Activated T-cell treated with anti-CD3 and anti-CD28 coated beads, Interleukin-2, amount 50 U/mL, for 4 hours (primary cell): ENCODE data around the gene DNASE1L1. TPM values are rescaled to one million over a fixed set of nuclear protein-coding genes. Genes with fewer than 3 reads are reported as not detected.

Source experiments
- ATAC-seq, 2 donors: fragments of 200-7000 bp; cut with Tn5 transposase; one replicate each; pipeline ENCODE4 v1.10.0; 2021
- DNase-seq: peaks from one replicate; pipeline ENCODE4 v3.0.0-alpha.2; 2020
- H3K27me3 Mint-ChIP-seq: one replicate; pipeline ENCODE4 v1.8.0; 2021; ENCODE audit warnings: low read depth, mixed read lengths
- H3K36me3 Mint-ChIP-seq: one replicate; pipeline ENCODE4 v1.8.0; 2022; ENCODE audit warnings: mixed read lengths; ENCODE audit not compliant: insufficient read depth
- H3K4me1 Mint-ChIP-seq: one replicate; pipeline ENCODE4 v1.8.0; 2021; ENCODE audit warnings: low read depth, mixed read lengths
- H3K4me3 Mint-ChIP-seq: one replicate; pipeline ENCODE4 v1.8.0; 2021; ENCODE audit warnings: mild to moderate bottlenecking, moderate library complexity, mixed read lengths
- H3K9me3 Mint-ChIP-seq: one replicate; pipeline ENCODE4 v1.8.0; 2021; ENCODE audit warnings: mixed read lengths
- total RNA-seq, 3 donors: library from RNA; stranded (reverse); gene quantifications; one replicate each; pipeline ENCODE4 v1.2.1, GENCODE V29; 2021

Gene DNASE1L1
- total RNA-seq, 3 donors from 2014 or later = 4.0 to 7.3 (median 5.1) TPM

DNA sequence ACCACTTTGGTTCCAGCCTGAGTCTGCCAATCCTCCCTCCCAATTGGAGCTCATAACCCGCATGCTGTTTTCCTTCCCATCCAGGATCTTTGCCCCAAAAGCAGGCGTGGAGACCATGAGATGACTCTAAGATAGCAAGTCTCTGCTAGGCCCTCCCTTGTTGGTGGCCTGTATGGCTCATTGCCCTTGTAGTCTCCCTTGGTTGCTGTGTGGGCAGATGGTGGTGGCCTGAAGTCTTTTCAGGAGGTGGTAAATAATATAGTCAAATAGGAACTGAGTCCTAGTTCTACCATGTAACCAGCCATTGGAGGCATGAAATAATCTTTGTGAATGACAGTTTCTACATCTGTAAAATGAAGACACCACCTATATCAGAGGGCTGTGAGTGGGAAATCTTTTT lies 20.7 kb upstream of the DNASE1L1 start:
- DNase-seq (no peak), ATAC-seq (no peak)
- Mint-ChIP-seq H3K4me1 (peaks cover 21% of the 10 kb centered on the region), H3K4me3 (peak overlapping the region; percentile 80), H3K36me3 (peaks cover 5% of the 10 kb centered on the region), H3K9me3 (no peaks in the 10 kb centered on the region), H3K27me3 (no peaks in the 10 kb centered on the region)

- Mint-ChIP-seq H3K36me3 (peaks cover 5% of the 10 kb centered on the region), H3K9me3 (no peaks in the 10 kb centered on the region), H3K4me1 (peaks cover 23% of the 10 kb centered on the region), H3K4me3 (peak within 1 kb of the TSS; percentile 80), H3K27me3 (no peaks in the 10 kb centered on the region)
- ATAC-seq (peak; percentile 99), DNase-seq (peak; percentile 78)
These were observed 19.4 kb upstream of the DNASE1L1 start, which contains the start of gene ATP6AP1 for GRCh38 chrX:154428176-154429171. TSS of gene ATP6AP1 (plus strand) at chrX:154428677. CDS start at chrX:154428693, 16 bp downstream.

DNA sequence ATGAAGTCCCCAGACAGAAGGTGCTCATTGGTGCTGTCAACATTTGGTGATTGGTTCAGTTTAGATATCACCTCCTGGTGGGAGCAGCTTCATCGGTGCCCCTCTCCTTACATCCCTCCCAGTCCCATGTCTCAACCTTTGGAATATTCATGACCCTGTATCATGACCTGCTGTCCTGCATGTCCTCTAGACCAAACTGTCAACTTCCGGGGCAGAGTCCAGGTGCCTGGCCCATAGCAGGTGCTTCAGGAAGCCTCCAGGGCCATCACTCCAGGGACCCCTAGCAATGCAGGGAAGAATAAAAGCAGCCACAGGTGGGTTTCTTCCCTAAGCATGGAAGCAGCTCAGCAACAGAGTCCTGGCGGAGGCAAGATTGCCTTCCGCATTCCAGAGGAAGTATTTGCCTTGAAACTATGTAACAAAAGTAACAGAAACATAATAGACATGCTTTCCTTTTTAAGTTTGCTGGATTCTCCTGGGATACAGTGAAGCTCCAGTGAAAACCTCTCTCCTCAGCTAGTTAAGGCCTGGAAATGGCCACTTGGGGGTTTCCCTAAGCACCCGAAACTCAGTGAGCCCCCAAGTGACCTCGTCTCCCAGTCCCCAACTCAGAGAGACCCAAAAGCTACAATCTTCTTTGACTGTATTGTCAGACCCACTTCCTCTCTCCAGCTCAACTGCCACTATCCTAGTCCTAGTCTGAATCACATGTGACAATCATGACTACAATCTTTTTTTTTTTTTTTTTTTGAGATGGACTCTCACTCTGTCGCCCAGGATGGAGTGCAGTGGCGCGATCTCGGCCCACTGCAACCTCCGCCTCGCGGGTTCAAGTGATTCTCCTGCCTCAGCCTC lies 18.1 kb upstream of the DNASE1L1 start:
- H3K36me3 Mint-ChIP-seq = peaks cover 3% of the 10 kb centered on the region
- DNase-seq (no peak), ATAC-seq (no peak)
- H3K27me3 Mint-ChIP-seq = no peaks in the 10 kb centered on the region
- no peaks in the 10 kb centered on the region for H3K9me3 Mint-ChIP-seq
- peaks cover 23% of the 10 kb centered on the region for H3K4me1 Mint-ChIP-seq
- H3K4me3 Mint-ChIP-seq = peak overlapping the region; percentile 13

DNA sequence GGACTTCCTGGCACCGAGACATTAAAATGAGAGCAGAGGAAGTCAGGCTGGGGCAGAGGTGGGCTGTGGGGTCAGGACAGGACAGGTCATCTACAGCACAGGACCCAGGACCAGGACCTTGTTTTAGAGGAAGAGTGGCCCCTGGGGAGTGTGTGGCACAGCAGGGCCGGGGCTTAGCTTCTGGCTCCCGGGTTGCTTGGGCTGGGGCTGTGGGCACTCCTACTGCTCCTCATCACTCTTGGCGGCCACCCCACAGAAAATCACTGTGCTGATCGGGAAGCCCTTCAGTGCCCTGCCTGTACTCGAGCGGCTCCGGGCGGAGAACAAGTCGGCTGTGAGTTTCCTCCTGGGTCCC lies 11.3 kb upstream of the DNASE1L1 start:
- no peaks in the 10 kb centered on the region for H3K36me3 Mint-ChIP-seq
- peaks cover 2% of the 10 kb centered on the region for H3K4me1 Mint-ChIP-seq
- ATAC-seq (no peak), DNase-seq (no peak)
- H3K27me3 Mint-ChIP-seq = no peaks in the 10 kb centered on the region
- H3K9me3 Mint-ChIP-seq = no peaks in the 10 kb centered on the region
- no peak overlapping the region for H3K4me3 Mint-ChIP-seq

DNA sequence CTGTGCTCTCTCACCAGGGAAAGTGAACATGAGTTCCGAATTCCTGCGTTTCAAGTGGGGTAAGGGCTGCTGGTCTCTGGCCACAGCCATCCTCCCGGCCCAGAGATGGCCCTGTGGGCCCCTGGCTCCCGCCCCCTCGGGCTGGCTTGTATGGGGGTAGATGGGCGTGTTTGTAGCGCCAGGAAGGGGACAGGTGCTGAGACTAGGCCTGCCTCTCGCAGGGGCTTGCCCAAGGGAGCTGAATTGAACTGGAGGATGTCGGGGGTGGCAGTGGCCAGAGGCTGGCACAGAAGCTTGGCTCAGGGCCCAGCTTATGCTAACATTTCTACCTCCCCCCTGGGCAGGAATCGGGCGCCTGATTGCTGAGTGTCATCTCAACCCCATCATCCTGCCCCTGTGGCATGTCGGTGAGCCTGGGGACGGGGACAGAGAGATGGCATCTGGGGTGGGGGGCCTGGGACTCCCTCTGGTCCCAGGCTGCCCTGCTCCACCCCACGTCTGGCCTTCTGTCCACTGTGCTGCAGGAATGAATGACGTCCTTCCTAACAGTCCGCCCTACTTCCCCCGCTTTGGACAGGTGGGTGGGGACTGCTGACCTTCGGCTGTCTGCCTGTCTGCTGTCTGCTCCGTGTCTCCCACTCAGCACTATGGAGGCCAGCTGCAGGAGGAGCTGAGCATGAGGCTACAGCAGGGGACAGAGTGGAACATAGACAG lies 10.8 kb upstream of the DNASE1L1 start:
- DNase-seq = no peak
- ATAC-seq = no peak
- H3K27me3 Mint-ChIP-seq = no peaks in the 10 kb centered on the region
- no peak overlapping the region for H3K4me3 Mint-ChIP-seq
- no peaks in the 10 kb centered on the region for H3K36me3 Mint-ChIP-seq
- peaks cover 2% of the 10 kb centered on the region for H3K4me1 Mint-ChIP-seq
- H3K9me3 Mint-ChIP-seq = no peaks in the 10 kb centered on the region

DNA sequence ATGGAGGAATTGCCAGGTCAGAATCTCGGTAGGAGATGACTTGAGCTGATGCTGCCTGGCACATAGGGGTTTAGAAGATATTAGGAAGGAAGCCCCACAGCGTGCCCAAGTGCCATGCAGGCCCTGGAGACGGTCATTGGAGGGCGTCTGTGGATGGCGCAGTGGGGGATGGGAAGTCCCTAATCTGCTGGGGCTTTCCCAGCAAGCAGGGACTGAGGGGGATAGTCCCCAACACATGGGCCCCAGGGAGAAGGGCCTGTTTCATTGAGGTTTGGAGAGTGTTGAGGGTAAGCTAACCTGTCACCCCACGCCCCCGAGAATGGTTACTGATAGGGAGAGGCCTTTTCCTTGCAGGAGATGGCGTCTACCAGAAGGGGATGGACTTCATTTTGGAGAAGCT lies 10.1 kb upstream of the DNASE1L1 start:
- H3K4me1 Mint-ChIP-seq = peaks cover 2% of the 10 kb centered on the region
- DNase-seq = no peak
- H3K4me3 Mint-ChIP-seq = no peak overlapping the region
- H3K9me3 Mint-ChIP-seq = no peaks in the 10 kb centered on the region
- H3K36me3 Mint-ChIP-seq = no peaks in the 10 kb centered on the region
- no peaks in the 10 kb centered on the region for H3K27me3 Mint-ChIP-seq
- ATAC-seq = no peak

- Mint-ChIP-seq H3K9me3 (no peaks in the 10 kb centered on the region), H3K27me3 (no peaks in the 10 kb centered on the region), H3K36me3 (no peaks in the 10 kb centered on the region), H3K4me1 (peaks cover 5% of the 10 kb centered on the region), H3K4me3 (no peak overlapping the region)
- ATAC-seq = no peak
- DNase-seq = no peak
These were observed 8.1 kb upstream of the DNASE1L1 start for GRCh38 chrX:154417157-154417556.

- Mint-ChIP-seq H3K4me1 (peaks cover 16% of the 10 kb centered on the region), H3K9me3 (no peaks in the 10 kb centered on the region), H3K27me3 (no peaks in the 10 kb centered on the region), H3K4me3 (peak overlapping the region; percentile 79), H3K36me3 (no peaks in the 10 kb centered on the region)
- DNase-seq (no peak), ATAC-seq (no peak)
These were observed 4.1 kb upstream of the DNASE1L1 start for GRCh38 chrX:154413142-154413541.

- no peaks in the 10 kb centered on the region for H3K9me3 Mint-ChIP-seq
- no peaks in the 10 kb centered on the region for H3K27me3 Mint-ChIP-seq
- DNase-seq (no peak), ATAC-seq (peak; percentile 19 to 29)
- H3K36me3 Mint-ChIP-seq = no peaks in the 10 kb centered on the region
- H3K4me3 Mint-ChIP-seq = peak overlapping the region; percentile 79
- H3K4me1 Mint-ChIP-seq = peaks cover 16% of the 10 kb centered on the region
These were observed 3.4 kb upstream of the DNASE1L1 start for GRCh38 chrX:154412468-154412867.

GRCh38 chrX:154411981-154412340 lies 2.9 kb upstream of the DNASE1L1 start:
- DNase-seq (peak; percentile 33), ATAC-seq (peak; percentile 77 to 90)
- Mint-ChIP-seq H3K4me1 (peaks cover 16% of the 10 kb centered on the region), H3K36me3 (no peaks in the 10 kb centered on the region), H3K27me3 (no peaks in the 10 kb centered on the region), H3K4me3 (peak overlapping the region; percentile 79), H3K9me3 (no peaks in the 10 kb centered on the region)

- H3K36me3 Mint-ChIP-seq = no peaks in the 10 kb centered on the region
- ATAC-seq (no peak), DNase-seq (no peak)
- no peaks in the 10 kb centered on the region for H3K9me3 Mint-ChIP-seq
- H3K4me3 Mint-ChIP-seq = peak overlapping the region; percentile 63
- no peaks in the 10 kb centered on the region for H3K27me3 Mint-ChIP-seq
- H3K4me1 Mint-ChIP-seq = peaks cover 16% of the 10 kb centered on the region
These were observed 314 bp downstream of the DNASE1L1 start for GRCh38 chrX:154408659-154409221.

GRCh38 chrX:154404625-154405192 lies 4.3 kb downstream of the DNASE1L1 start:
- Mint-ChIP-seq H3K27me3 (no peaks in the 10 kb centered on the region), H3K4me1 (peaks cover 15% of the 10 kb centered on the region), H3K9me3 (no peaks in the 10 kb centered on the region), H3K4me3 (no peak overlapping the region), H3K36me3 (peaks cover 2% of the 10 kb centered on the region)
- DNase-seq (no peak), ATAC-seq (no peak)

- no peak for DNase-seq
- Mint-ChIP-seq H3K36me3 (peaks cover 10% of the 10 kb centered on the region), H3K9me3 (no peaks in the 10 kb centered on the region), H3K27me3 (no peaks in the 10 kb centered on the region), H3K4me1 (peaks cover 14% of the 10 kb centered on the region), H3K4me3 (no peak overlapping the region)
- ATAC-seq = no peak
These were observed 5.2 kb downstream of the DNASE1L1 start for GRCh38 chrX:154403858-154404257.
